GM19372 (cell line): ENCODE results near the gene GRK5.
"Not testable (repeated sequence)": the region's sequence is repeated elsewhere in the genome, so short reads cannot be mapped to it uniquely, and the experiment has no call there.

Experiments
- ATAC-seq: cut with Tn5 transposase; IDR thresholded peaks from one replicate; pipeline ENCODE4 v1.9.1; 2021; ENCODE audit warnings: mild to moderate bottlenecking, low read depth, moderate library complexity; ENCODE audit not compliant: unreplicated experiment

Gene GRK5

GRCh38 chr10:119269737-119270136 is 62.4 kb downstream of the GRK5 start:
- ATAC-seq: no peak

DNA sequence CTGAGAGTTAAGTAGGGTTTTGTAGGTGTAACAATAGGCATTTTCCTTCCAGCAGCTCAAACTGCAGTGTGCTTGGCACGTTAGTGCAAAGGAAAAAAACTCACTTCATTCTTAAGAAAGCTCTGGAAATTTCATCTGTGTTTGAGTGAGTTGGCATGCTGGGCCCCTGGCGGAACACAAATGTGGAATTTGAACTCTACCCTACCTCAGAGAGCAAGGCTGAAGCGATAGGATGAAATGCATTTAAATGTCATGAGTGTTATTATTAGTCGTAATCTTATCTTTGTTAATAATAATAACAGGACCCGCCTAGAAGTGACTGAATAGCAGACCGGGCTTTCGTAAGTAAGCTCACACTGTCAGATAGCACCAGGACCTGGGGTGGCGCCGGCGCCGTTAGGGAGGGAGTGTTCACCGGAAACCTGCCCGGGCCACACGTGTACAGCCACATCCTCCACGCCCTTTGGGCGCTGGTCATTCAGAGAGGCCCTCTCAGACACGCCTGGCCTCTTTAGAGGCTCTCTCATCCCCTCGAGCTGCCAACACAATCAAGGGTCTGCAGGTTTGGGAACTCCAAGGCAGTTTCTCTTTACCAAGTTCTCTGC is 63.5 kb downstream of the GRK5 start:
- peak; percentile 73 for ATAC-seq

DNA sequence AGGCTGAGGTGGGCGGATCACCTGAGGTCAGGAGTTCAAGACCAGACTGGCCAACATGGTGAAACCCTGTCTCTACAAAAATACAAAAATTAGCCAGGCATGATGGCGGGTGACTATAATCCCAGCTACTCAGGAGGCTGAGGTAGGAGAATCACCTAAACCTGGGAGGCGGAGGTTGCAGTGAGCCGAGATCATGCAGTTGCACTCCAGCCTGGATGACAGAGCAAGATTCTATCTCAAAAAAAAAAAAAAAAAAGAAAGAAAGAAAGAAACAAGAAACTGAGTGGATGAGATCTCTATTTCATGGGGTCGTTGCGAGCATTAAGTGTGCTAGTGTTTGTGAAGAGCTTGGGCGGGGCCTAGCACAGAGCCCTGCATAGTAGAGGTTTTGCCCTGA is 65.0 kb downstream of the GRK5 start:
- not testable (repeated sequence) for ATAC-seq

GRCh38 chr10:119272736-119273135 is 65.4 kb downstream of the GRK5 start:
- no peak for ATAC-seq

- no peak for ATAC-seq
These were observed 66.0 kb downstream of the GRK5 start for GRCh38 chr10:119273413-119273812.

DNA sequence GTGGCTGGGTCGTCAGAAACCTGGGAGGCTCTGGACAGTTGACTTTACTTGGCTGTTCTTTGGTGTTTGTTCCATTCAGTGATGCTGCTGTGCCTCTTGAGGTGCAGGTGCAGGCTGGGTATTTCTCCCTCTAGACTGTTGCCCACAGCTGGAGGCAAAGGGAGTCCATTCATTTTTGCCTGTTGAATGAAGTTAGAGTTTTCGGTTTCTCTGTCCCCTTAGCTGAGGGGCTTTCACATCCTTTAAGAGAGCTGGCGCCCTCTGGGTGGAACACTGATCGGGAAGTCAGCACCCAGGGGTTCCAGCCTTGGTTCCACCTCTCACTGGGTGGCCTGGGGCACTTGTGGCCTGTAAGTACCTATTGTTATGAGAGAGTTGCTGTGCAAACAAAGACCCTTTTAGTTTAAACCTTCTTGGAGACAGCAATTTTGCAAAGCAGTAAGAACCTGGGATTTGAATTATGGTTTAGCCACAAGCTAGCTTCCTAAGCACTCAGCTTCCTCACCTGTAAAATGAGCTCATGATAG is 67.2 kb downstream of the GRK5 start:
- ATAC-seq: no peak

DNA sequence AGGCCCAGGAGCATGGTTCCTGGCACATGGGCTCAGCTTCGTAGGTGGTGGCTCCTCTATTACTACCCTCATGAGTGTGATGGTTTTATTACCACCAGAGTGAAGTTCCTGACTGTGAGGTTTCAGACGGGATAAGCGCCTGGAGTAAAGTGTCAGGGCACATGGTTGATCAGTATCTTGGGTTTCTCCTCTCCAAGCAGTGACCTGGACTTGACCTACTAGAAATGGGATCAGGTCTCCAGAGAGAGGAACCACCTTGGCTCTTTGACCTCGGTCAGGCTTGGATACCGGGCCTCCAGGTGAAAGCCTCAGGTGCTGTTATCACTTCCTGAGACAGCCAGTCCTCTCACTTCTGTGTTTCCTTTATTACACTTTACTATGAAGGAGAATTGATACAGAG is 67.7 kb downstream of the GRK5 start:
- no peak for ATAC-seq

DNA sequence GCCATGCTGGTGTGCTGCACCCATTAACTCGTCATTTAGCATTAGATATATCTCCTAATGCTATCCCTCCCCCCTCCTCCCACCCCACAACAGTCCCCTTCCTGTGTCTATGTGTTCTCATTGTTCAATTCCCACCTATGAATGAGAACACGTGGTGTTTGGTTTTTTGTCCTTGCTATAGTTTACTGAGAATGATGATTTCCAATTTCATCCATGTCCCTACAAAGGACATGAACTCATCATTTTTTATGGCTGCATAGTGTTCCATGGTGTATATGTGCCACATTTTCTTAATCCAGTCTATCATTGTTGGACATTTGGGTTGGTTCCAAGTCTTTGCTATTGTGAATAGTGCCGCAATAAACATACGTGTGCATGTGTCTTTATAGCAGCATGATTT is 68.8 kb downstream of the GRK5 start:
- not testable (repeated sequence) for ATAC-seq

DNA sequence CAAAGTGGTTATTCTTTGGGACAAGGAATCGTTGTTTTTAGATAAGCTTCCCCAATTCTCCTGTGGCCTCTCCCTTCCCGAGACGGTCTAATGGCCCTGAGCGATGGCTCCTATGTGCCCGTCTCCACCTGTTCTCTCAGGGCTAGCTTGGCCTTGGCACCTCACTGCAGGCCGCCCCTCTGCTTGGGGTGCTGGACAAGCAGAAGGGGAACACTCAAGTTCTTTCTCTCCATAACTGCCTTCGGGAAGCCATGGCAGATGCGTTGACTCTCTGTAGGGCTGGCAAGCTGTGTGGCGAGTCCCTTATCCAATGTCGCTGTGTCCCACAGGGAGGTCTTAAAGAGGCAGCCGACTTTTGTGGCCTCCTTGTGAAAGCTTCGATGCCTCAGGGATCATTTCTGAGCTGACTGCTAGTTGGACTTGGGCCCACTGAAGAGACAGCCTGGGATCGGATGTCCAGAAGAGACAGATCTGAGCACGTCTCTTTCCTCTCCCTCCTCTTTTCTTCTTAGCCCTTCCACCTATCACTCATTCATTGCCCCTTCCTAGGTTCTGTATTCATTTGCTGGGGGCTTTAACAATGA is 70.8 kb downstream of the GRK5 start:
- no peak for ATAC-seq

DNA sequence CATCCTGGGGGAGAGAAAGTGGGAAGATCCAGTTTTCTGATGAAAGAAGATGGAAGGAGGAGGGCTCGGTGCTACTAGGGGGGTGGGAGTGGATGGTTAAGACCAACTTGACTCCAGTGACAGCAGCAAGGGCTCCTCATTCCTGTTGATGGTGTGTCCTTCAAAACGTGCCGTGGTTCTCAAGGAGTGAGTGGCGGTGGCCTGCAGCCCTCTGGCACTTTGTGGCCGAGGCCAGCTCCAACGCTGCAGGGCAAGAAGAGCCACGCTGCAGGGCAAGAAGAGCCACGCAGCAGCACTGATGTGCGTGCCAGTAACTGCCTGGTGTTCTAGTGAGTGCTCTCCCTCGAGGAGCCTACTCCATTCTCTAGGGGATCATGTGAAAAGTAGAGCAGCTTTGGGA is 72.1 kb downstream of the GRK5 start:
- ATAC-seq: no peak

GRCh38 chr10:119281581-119282071 is 74.3 kb downstream of the GRK5 start:
- ATAC-seq: no peak

DNA sequence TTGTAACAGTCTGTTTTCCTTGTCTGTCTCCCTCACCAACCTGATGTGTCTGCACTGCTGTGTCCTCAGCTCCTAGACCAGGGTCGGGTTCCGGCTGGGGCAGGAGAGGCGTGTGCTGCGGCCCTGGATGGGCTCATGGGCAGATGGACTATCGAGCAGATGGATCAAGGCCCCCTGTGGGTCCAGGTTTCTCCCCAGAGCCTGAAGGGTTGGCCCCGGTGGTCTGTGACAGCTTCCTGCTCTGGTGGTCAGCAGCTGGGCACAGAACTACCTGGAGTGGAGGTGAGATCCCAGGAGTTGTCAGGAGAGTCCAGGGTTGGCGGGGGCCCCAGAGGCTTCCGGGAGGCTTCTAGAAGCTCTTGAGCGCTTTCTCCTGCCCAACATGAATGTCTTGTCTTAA is 75.1 kb downstream of the GRK5 start:
- no peak for ATAC-seq

- ATAC-seq: no peak
These were observed 76.0 kb downstream of the GRK5 start for GRCh38 chr10:119283387-119283786.

GRCh38 chr10:119283818-119284217 is 76.4 kb downstream of the GRK5 start:
- ATAC-seq: no peak

GRCh38 chr10:119284679-119285096 is 77.3 kb downstream of the GRK5 start:
- no peak for ATAC-seq

DNA sequence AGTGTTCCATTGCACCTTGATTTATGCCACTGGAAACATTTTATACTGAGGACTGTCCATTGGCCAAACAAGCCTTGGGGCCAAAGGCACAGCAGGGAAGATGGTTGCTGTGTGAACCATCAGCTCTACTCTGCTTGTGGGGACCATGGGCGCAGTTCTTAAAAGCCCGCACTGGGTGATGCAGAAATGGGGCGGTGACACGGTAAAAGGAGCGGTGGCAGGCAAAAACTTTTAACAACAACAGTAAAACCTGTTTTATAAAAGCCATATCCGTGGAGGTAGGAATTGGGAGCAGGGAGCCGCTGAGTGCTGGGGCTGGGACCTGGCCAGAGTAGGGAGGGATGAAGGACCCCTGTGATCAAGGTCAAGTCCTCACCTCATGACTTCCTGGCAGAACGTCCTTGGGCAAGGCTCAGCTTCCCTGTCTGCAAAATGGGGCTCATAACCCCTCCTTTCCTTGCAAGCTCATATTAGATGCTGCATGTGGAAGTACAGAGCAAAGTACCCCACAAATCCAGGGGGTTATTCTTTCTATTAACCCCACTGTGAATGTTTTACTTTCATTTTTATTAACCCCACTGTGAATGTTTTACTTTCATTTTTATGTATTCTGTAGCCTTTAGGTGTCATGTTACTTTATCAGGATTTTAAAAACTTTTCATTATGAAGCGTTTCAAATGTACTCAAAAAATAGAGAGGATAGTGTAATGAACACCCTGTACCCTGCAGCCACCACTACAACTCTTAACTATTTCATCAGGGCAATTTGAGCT is 78.3 kb downstream of the GRK5 start:
- no peak for ATAC-seq

DNA sequence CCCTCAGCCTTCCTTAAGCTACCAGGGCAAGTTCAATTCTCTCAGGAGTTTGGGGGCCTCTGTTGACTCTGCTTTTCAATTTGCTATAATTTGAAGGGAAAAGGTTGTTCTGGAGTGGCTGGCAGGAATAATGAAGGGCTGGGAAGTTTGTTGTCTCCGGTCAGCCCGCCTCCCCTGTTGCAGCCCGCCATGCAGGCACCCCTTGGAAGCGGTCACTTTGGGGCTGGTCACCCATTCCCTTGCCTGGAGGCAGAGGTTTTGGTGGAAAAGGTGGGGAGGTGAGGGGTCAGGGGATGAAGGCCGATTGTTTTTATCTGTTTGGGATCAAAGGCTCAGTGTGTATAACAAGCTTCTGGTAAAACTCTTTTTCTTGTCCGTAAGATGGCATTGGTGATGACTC is 79.1 kb downstream of the GRK5 start:
- ATAC-seq: no peak

DNA sequence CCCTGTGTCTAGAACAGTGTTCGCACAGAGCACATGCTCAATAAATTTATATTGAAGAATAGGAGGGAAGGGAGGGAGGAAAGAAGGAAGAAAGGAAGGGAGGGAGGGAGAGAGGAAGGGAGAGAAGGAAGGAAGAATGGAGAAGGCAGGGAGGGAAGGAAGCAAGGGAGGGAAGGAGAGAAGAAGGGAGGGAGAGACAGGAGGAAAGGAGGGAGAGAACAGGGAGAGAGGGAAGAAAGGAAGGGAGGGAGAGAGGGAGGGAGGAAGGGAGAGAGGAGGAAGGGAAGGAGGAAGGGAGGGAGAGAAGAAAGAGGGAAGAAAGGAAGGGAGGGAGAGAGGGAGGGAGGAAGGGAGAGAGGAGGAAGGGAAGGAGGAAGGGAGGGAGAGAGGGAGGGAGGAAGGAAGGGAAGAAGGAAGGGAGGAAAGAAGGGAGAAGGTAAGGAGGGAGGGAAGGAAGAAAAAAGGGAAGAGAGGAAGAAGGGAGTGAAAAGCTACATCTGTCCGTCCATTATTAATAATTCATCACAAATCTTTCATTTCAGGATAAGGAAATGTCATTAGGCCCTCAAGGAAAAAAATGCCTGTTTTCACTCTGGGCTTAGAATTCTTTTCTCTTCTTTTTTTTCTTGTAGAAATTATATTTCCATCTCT is 79.7 kb downstream of the GRK5 start:
- no peak for ATAC-seq

DNA sequence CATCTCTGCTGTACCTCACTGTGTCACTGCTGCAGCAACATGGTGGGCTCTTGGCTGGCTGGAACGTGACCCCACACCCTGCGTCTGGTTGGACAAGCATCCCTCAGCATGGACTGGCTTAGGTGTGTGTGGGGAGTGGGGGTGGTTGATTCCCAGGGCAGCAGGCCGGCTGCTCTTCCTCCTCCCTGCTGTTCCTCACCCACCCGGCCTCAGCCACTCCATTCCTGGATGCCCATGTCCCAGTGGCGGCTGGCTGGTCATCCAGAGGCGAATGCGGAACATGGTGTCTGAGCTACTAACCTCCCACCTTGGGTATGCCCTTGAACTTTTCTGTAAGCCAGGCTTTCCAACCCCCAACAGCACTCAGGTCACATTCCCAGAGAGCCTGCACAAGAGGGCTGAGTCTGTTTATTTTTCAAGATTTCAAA is 81.2 kb downstream of the GRK5 start:
- no peak for ATAC-seq

- ATAC-seq: no peak
These were observed 82.0 kb downstream of the GRK5 start for GRCh38 chr10:119289227-119289920.
